Esophagus muscularis mucosa (tissue), 3 donors: Measurements from ENCODE around the gene B3GALT2.

Source experiments
- POLR2A ChIP-seq: fragments of 450-650 bp; IDR thresholded peaks from one replicate; pipeline ENCODE4 v1.6.1; 2017; ENCODE audit warnings: antibody characterized with exemption, moderate library complexity, mild to moderate bottlenecking, low read depth
- POLR2AphosphoS5 ChIP-seq, 2 donors: sonication (generic); formaldehyde crosslinking; IDR thresholded peaks; one replicate each; pipeline ENCODE4 v1.6.1; 2017; ENCODE audit warnings: antibody characterized with exemption in 2 of 2
- TF ChIP-seq, protein P1 (sequence below), 3 experiments: fragments of 200-600 bp in 2 of 3; fragments of 450-650 bp in 1 of 3; sonication (generic) in 2 of 3; IDR thresholded peaks; one replicate each; pipeline ENCODE4 v1.5.1; 2017 to 2019; ENCODE audit warnings: antibody characterized with exemption in 3 of 3, mild to moderate bottlenecking in 2 of 3, moderate library complexity in 1 of 3

GRCh38 chr1:193212637-193213036 is 26.2 kb upstream of the B3GALT2 start:
- TF ChIP-seq, protein P1, sequence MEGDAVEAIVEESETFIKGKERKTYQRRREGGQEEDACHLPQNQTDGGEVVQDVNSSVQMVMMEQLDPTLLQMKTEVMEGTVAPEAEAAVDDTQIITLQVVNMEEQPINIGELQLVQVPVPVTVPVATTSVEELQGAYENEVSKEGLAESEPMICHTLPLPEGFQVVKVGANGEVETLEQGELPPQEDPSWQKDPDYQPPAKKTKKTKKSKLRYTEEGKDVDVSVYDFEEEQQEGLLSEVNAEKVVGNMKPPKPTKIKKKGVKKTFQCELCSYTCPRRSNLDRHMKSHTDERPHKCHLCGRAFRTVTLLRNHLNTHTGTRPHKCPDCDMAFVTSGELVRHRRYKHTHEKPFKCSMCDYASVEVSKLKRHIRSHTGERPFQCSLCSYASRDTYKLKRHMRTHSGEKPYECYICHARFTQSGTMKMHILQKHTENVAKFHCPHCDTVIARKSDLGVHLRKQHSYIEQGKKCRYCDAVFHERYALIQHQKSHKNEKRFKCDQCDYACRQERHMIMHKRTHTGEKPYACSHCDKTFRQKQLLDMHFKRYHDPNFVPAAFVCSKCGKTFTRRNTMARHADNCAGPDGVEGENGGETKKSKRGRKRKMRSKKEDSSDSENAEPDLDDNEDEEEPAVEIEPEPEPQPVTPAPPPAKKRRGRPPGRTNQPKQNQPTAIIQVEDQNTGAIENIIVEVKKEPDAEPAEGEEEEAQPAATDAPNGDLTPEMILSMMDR (IDR thresholded peaks at IDR 0.05): no peak
- no peak for TF ChIP-seq POLR2A
- TF ChIP-seq POLR2AphosphoS5 (IDR thresholded peaks at IDR 0.05): no peak
